OCI-LY7 (cell line): ENCODE measurements around the gene ZDHHC3. TPM values are rescaled to one million over a fixed set of nuclear protein-coding genes. Genes with fewer than 3 reads are reported as not detected.
A peak's percentile ranks its signal among the peaks of the same experiment; 100 is the strongest.

Experiments used
- BruUV-seq: library from RNA; stranded (reverse); fragments of 400-500 nt; replicated peaks from 2 replicates; lab custom pipeline; 2021; lab: Mats Ljungman, UMichigan
- CTCF ChIA-PET: fragments of 300-600 bp; sonication (Branson Sonifier 250); formaldehyde crosslinking; loops from one replicate; lab custom pipeline; 2022; ENCODE audit warnings: antibody characterized with exemption; ENCODE audit not compliant: unreplicated experiment; lab: Charles Lee
- POLR2A ChIA-PET: fragments of 300-600 bp; sonication (Branson Sonifier 250); formaldehyde crosslinking; loops from one replicate; lab custom pipeline; 2022; ENCODE audit warnings: antibody characterized with exemption; lab: Charles Lee
- DNase-seq: peaks from one replicate; pipeline ENCODE4 v3.0.0-alpha.2; 2015; ENCODE audit warnings: low spot score
- H2AFZ ChIP-seq: fragments of 200-600 bp; sonication (generic), shearing (Covaris generic); 2 replicates; pipeline ENCODE4 v1.6.1; 2014; ENCODE audit warnings: mild to moderate bottlenecking, antibody characterized with exemption, low read length, moderate library complexity
- H3K27ac ChIP-seq: fragments of 200-600 bp; sonication (generic); 2 replicates; pipeline ENCODE4 v1.5.1; 2014; ENCODE audit warnings: mixed run types, low read depth, mild to moderate bottlenecking, moderate library complexity, low read length, inconsistent platforms; ENCODE audit not compliant: poor library complexity, severe bottlenecking
- H3K36me3 ChIP-seq: fragments of 200-600 bp; sonication (generic); 2 replicates; pipeline ENCODE4 v1.6.1; 2014; ENCODE audit warnings: mild to moderate bottlenecking, antibody characterized with exemption, low read length, moderate library complexity, mixed read lengths; ENCODE audit not compliant: insufficient read depth
- H3K4me1 ChIP-seq: fragments of 200-600 bp; sonication (generic); 2 replicates; pipeline ENCODE4 v1.5.1; 2014; ENCODE audit warnings: mild to moderate bottlenecking, low read length; ENCODE audit not compliant: insufficient read depth, poor library complexity, severe bottlenecking
- H3K4me2 ChIP-seq: fragments of 200-600 bp; sonication (generic); 2 replicates; pipeline ENCODE4 v1.6.1; 2014; ENCODE audit warnings: mild to moderate bottlenecking, low read length
- H3K4me3 ChIP-seq: fragments of 200-600 bp; sonication (generic); 2 replicates; pipeline ENCODE4 v1.5.1; 2014; ENCODE audit warnings: mild to moderate bottlenecking, low read depth, low read length; ENCODE audit not compliant: poor library complexity, severe bottlenecking
- H3K79me2 ChIP-seq: fragments of 200-600 bp; sonication (generic); 2 replicates; pipeline ENCODE4 v1.6.1; 2016; ENCODE audit warnings: low read depth, mild to moderate bottlenecking, low read length, moderate library complexity, mixed read lengths; ENCODE audit not compliant: insufficient read depth
- H3K9me2 ChIP-seq: fragments of 200-600 bp; sonication (generic); 2 replicates; pipeline ENCODE4 v1.6.1; 2016; ENCODE audit warnings: mild to moderate bottlenecking, low read length, mixed read lengths; ENCODE audit not compliant: insufficient read depth
- H3K9me3 ChIP-seq: fragments of 200-600 bp; sonication (generic); 2 replicates; pipeline ENCODE4 v1.6.1; 2014; ENCODE audit warnings: mild to moderate bottlenecking, mixed run types, low read length, mixed read lengths
- H4K20me1 ChIP-seq: fragments of 200-600 bp; sonication (generic); 2 replicates; pipeline ENCODE4 v1.6.1; 2014; ENCODE audit warnings: mild to moderate bottlenecking, antibody characterized with exemption, low read length, moderate library complexity, mixed read lengths; ENCODE audit not compliant: insufficient read depth
- EZH2phosphoT487 ChIP-seq: fragments of 200-600 bp; sonication (generic); IDR thresholded peaks from 2 replicates; pipeline ENCODE4 v1.6.1; 2018; ENCODE audit warnings: low read depth, borderline replicate concordance, mild to moderate bottlenecking, mixed run types, antibody characterized with exemption, low read length, moderate library complexity, mixed read lengths
- intact Hi-C: fragments of 100-400 bp; cut with micrococcal nuclease; formaldehyde crosslinking; loops from one replicate; pipeline ENCODE4 v1.10.0; 2022; ENCODE audit not compliant: unreplicated experiment
- total RNA-seq, 2 experiments: library from RNA; depleted of rRNA in 1 of 2; stranded (reverse); fragments of >200 nt in 1 of 2; shearing (Covaris generic) in 1 of 2; gene quantifications; 2 replicates each; pipeline ENCODE4 v1.2.3, GENCODE V29; 2014 to 2022
- TF ChIP-seq, protein P1 (sequence below): fragments of 200-600 bp; sonication (generic); conservative IDR thresholded peaks from 2 replicates; pipeline ENCODE4 v1.5.1; 2014; ENCODE audit warnings: mild to moderate bottlenecking, antibody characterized with exemption, low read length, moderate library complexity, mixed read lengths

Gene ZDHHC3
- total RNA-seq, 2 experiments from 2014 or later = 53.1 to 53.6 TPM

DNA sequence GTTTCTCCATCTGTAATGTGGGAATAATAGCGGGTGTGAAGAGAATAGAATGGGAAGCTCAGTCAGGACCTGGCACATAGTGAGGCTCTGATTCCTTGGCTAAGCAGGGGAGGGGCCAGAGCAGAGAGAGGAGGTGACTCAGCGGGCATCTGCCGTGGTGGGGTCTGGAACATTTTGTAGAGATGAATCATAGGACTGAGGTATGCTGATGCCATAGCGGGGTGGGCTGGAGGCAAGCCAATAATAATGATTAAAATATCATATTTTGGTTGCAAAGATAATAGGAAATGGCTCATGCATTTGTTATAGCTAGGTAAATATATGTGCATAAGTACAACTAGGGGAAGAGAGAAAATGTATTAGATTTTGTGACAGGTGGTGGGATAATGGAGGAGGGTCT lies 90.4 kb downstream of the ZDHHC3 start:
- no TSS peak for BruUV-seq
- Histone ChIP-seq H3K4me2 (no peak overlapping the region), H3K4me3 (no peak overlapping the region), H3K36me3 (no peaks in the 10 kb centered on the region), H3K27ac (no peak overlapping the region), H2AFZ (no peak overlapping the region), H3K79me2 (no peaks in the 10 kb centered on the region), H3K9me2 (no peaks in the 10 kb centered on the region), H3K4me1 (no peaks in the 10 kb centered on the region), H3K9me3 (no peaks in the 10 kb centered on the region), H4K20me1 (no peaks in the 10 kb centered on the region)
- POLR2A ChIA-PET = interaction anchor here (0.5 to 1.0 kb wide), 2 partner anchors 20 to 728 kb away, joined by 4 to 5 read pairs; no protein-coding TSS in a partner anchor
- no peak for DNase-seq
- intact Hi-C loops = no loop called here
- no peak for TF ChIP-seq EZH2phosphoT487
- TF ChIP-seq, protein P1, sequence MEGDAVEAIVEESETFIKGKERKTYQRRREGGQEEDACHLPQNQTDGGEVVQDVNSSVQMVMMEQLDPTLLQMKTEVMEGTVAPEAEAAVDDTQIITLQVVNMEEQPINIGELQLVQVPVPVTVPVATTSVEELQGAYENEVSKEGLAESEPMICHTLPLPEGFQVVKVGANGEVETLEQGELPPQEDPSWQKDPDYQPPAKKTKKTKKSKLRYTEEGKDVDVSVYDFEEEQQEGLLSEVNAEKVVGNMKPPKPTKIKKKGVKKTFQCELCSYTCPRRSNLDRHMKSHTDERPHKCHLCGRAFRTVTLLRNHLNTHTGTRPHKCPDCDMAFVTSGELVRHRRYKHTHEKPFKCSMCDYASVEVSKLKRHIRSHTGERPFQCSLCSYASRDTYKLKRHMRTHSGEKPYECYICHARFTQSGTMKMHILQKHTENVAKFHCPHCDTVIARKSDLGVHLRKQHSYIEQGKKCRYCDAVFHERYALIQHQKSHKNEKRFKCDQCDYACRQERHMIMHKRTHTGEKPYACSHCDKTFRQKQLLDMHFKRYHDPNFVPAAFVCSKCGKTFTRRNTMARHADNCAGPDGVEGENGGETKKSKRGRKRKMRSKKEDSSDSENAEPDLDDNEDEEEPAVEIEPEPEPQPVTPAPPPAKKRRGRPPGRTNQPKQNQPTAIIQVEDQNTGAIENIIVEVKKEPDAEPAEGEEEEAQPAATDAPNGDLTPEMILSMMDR = no peak
- CTCF ChIA-PET = no interaction called here

DNA sequence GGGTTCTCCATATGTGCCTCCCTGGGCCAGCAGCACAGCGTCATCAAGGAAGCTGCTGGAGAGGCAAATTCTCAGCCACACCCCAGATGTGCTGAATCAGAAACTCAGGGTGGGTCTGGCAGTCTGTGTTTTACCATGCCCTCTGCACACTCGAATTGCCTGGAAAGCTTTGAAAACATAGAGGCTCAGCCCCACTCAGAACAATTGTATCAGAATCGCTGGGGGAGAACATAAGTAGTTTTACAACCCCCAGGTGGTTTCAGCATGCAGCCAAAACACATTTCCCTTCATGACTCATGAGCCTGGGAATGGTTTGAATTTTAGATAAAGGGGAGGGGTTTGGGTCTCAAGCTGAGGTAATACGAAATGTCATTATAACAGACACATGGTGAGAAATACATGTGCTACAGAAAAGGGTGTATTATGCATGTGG lies 92.0 kb downstream of the ZDHHC3 start:
- Histone ChIP-seq H3K27ac (no peak overlapping the region), H3K4me2 (no peak overlapping the region), H3K79me2 (no peaks in the 10 kb centered on the region), H4K20me1 (no peaks in the 10 kb centered on the region), H3K9me3 (no peaks in the 10 kb centered on the region), H3K4me3 (no peak overlapping the region), H3K36me3 (no peaks in the 10 kb centered on the region), H2AFZ (no peak overlapping the region), H3K4me1 (no peaks in the 10 kb centered on the region), H3K9me2 (no peaks in the 10 kb centered on the region)
- CTCF ChIA-PET = no interaction called here
- BruUV-seq = no TSS peak
- TF ChIP-seq EZH2phosphoT487 = no peak
- TF ChIP-seq, protein P1 = no peak
- DNase-seq = no peak
- POLR2A ChIA-PET = no interaction called here
- intact Hi-C loops = no loop called here

DNA sequence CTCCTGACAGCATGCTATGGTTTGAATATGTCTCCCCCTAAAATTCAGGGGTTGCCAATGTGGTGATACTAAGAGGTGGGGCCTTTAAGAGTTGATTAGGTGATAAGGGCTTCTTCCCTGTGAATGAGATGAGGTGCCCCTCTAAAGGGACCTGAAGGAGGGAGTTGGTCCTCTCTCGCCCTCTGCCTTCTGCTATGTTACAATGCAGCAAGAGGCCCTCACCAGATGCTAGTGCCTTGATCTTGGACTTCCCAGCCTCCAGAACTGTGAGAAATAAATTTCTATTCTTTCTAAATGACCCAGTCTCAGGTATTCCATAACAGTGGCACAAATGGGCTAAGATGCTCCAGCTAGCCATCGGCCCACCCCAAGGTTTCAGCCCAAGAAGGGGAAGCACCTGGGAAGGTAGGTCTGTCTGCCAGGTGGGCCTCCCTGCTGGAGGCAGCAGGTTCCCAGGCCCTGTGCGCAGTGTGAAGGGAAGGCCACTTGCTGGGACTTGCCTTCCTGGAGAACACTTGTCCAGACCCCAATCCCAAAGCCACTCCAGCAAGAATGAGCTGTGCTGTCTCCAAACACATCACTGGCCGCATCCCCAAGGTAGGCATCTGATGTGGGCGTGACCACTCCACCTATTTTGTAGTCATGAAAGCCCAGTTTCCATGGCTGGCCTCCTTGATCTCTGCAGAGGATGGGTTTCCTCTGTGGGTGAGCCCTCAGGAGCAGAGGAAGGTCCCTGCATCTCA lies 92.6 kb downstream of the ZDHHC3 start:
- no peak overlapping the region for H2AFZ ChIP-seq
- no peaks in the 10 kb centered on the region for H3K4me1 ChIP-seq
- H3K9me3 ChIP-seq = no peaks in the 10 kb centered on the region
- no peaks in the 10 kb centered on the region for H4K20me1 ChIP-seq
- POLR2A ChIA-PET = no interaction called here
- no peaks in the 10 kb centered on the region for H3K79me2 ChIP-seq
- BruUV-seq = no TSS peak
- H3K4me3 ChIP-seq = no peak overlapping the region
- intact Hi-C loops = no loop called here
- H3K4me2 ChIP-seq = no peak overlapping the region
- TF ChIP-seq, protein P1 = peak; percentile 34; the same call in 1 of the 2 replicates
- TF ChIP-seq EZH2phosphoT487 = no peak
- DNase-seq = no peak
- no peaks in the 10 kb centered on the region for H3K36me3 ChIP-seq
- H3K27ac ChIP-seq = no peak overlapping the region
- H3K9me2 ChIP-seq = no peaks in the 10 kb centered on the region
- CTCF ChIA-PET = no interaction called here
